Renal cortical epithelial cell (primary cell): ENCODE measurements around the gene PAH. TPM values are rescaled to one million over a fixed set of nuclear protein-coding genes. Genes with fewer than 3 reads are reported as not detected.

ENCODE experiments used
- DNase-seq: peaks from one replicate; pipeline ENCODE4 v3.0.0-alpha.2; 2011; ENCODE audit warnings: low read depth
- total RNA-seq: library from RNA; depleted of rRNA; stranded (reverse); fragments of >200 nt; gene quantifications from 2 replicates; pipeline ENCODE4 v1.2.3, GENCODE V29; 2014

PAH gene
- total RNA-seq, result 0.52 TPM in 1 of 2 replicates, not detected in the other

GRCh38 chr12:102917026-102917787 is at the start of gene PAH:
PAH (minus strand) TSS chr12:102917244; CDS start chr12:102917130, 114 bp downstream.
- DNase-seq, result peak; percentile 6

GRCh38 chr12:102966200-102966863 is 49.3 kb upstream of the PAH start:
- no peak for DNase-seq

GRCh38 chr12:102965281-102966155 is 48.5 kb upstream of the PAH start:
- no peak for DNase-seq

- peak; percentile 4 for DNase-seq
These were observed 47.8 kb upstream of the PAH start for GRCh38 chr12:102964872-102965271.

GRCh38 chr12:102963796-102964195 is 46.8 kb upstream of the PAH start:
- DNase-seq, result no peak

GRCh38 chr12:102962986-102963385 is 45.9 kb upstream of the PAH start:
- DNase-seq, result no peak

GRCh38 chr12:102962532-102962931 is 45.5 kb upstream of the PAH start:
- no peak for DNase-seq

GRCh38 chr12:102961466-102961855 is 44.4 kb upstream of the PAH start:
- DNase-seq, result no peak

GRCh38 chr12:102960766-102961465 is 43.9 kb upstream of the PAH start:
- DNase-seq, result no peak

GRCh38 chr12:102959391-102959790 is 42.3 kb upstream of the PAH start:
- DNase-seq, result no peak

GRCh38 chr12:102958830-102959176 is 41.8 kb upstream of the PAH start:
- no peak for DNase-seq

GRCh38 chr12:102958073-102958829 is 41.2 kb upstream of the PAH start:
- no peak for DNase-seq

GRCh38 chr12:102957339-102958050 is 40.5 kb upstream of the PAH start, which contains the start of gene ASCL1:
ASCL1 (plus strand) TSS chr12:102957674; CDS start chr12:102958245, 571 bp downstream.
- DNase-seq, result no peak

- DNase-seq, result no peak
These were observed 39.8 kb upstream of the PAH start for GRCh38 chr12:102956738-102957327.

- DNase-seq, result no peak
These were observed 39.1 kb upstream of the PAH start for GRCh38 chr12:102955926-102956737.

- no peak for DNase-seq
These were observed 37.1 kb upstream of the PAH start for GRCh38 chr12:102954134-102954533.

- no peak for DNase-seq
These were observed 36.2 kb upstream of the PAH start for GRCh38 chr12:102953221-102953620.

- no peak for DNase-seq
These were observed 34.8 kb upstream of the PAH start for GRCh38 chr12:102951841-102952240.
